IgD-negative memory B cell (primary cell): ENCODE data around the gene LGALS1. TPM values are rescaled to one million over a fixed set of nuclear protein-coding genes. Genes with fewer than 3 reads are reported as not detected.

Experiments used
- H3K27ac Mint-ChIP-seq, 3 donors: one replicate each; pipeline ENCODE4 v1.8.0; 2020 to 2022; ENCODE audit warnings: mild to moderate bottlenecking in 3 of 3, mixed read lengths in 3 of 3, moderate library complexity in 1 of 3
- H3K27me3 Mint-ChIP-seq: one replicate; pipeline ENCODE4 v1.8.0; 2021; ENCODE audit warnings: mixed read lengths
- H3K36me3 Mint-ChIP-seq: one replicate; pipeline ENCODE4 v1.8.0; 2020; ENCODE audit warnings: mild to moderate bottlenecking, mixed read lengths
- H3K4me1 Mint-ChIP-seq, 3 donors: one replicate each; pipeline ENCODE4 v1.8.0; 2020 to 2022; ENCODE audit warnings: mixed read lengths in 3 of 3, mild to moderate bottlenecking in 1 of 3
- H3K4me3 Mint-ChIP-seq, 4 donors: one replicate each; pipeline ENCODE4 v1.8.0; 2020 to 2022; ENCODE audit warnings: mild to moderate bottlenecking in 4 of 4, mixed read lengths in 4 of 4, moderate library complexity in 3 of 4
- H3K9me3 Mint-ChIP-seq, 3 donors: one replicate each; pipeline ENCODE4 v1.8.0; 2020 to 2021; ENCODE audit warnings: mixed read lengths in 3 of 3, mild to moderate bottlenecking in 1 of 3
- polyA plus RNA-seq: library from polyadenylated mRNA; unstranded; fragments of 300-500 nt; fragmentation: Illumina TruSeq; gene quantifications from one replicate; pipeline ENCODE4 v1.2.3, GENCODE V29; 2021

The LGALS1 gene
- polyA plus RNA-seq, 1 donor from 2014 or later: 314 TPM

- peaks cover 2% of the 10 kb centered on the region for H3K36me3 Mint-ChIP-seq
- H3K27ac Mint-ChIP-seq: peak overlapping the region in 1 of 3 donors; percentile 88
- no peaks in the 10 kb centered on the region for H3K9me3 Mint-ChIP-seq
- H3K4me1 Mint-ChIP-seq: peaks cover 21 to 38% (median 37%) of the 10 kb centered on the region in 3 donors
- no peaks in the 10 kb centered on the region for H3K27me3 Mint-ChIP-seq
- peak overlapping the region in 2 of 4 donors; percentile 7 to 38 for H3K4me3 Mint-ChIP-seq
Measured at GRCh38 chr22:37663521-37664140, 11.8 kb upstream of the LGALS1 start.

- peaks cover 22 to 35% (median 34%) of the 10 kb centered on the region in 3 donors for H3K4me1 Mint-ChIP-seq
- no peak overlapping the region for H3K4me3 Mint-ChIP-seq
- no peaks in the 10 kb centered on the region for H3K9me3 Mint-ChIP-seq
- peaks cover 2% of the 10 kb centered on the region for H3K36me3 Mint-ChIP-seq
- H3K27ac Mint-ChIP-seq: peak overlapping the region in 1 of 3 donors; percentile 70
- no peaks in the 10 kb centered on the region for H3K27me3 Mint-ChIP-seq
Measured at GRCh38 chr22:37664249-37665101, 11.0 kb upstream of the LGALS1 start.

GRCh38 chr22:37665487-37665886 lies 9.9 kb upstream of the LGALS1 start:
- Mint-ChIP-seq H3K36me3 (peaks cover 2% of the 10 kb centered on the region), H3K9me3 (no peaks in the 10 kb centered on the region), H3K4me3 (peak overlapping the region in 1 of 4 donors; percentile 65), H3K27ac (no peak overlapping the region), H3K4me1 (peaks cover 15 to 26% (median 25%) of the 10 kb centered on the region in 3 donors), H3K27me3 (no peaks in the 10 kb centered on the region)

- no peaks in the 10 kb centered on the region for H3K27me3 Mint-ChIP-seq
- peaks cover 8 to 17% (median 15%) of the 10 kb centered on the region in 3 donors for H3K4me1 Mint-ChIP-seq
- peaks cover 1% of the 10 kb centered on the region for H3K36me3 Mint-ChIP-seq
- H3K27ac Mint-ChIP-seq: peak overlapping the region in 2 of 3 donors; percentile 28 to 53
- no peak overlapping the region for H3K4me3 Mint-ChIP-seq
- no peaks in the 10 kb centered on the region for H3K9me3 Mint-ChIP-seq
Measured at GRCh38 chr22:37669586-37669985, 5.8 kb upstream of the LGALS1 start.

- Mint-ChIP-seq H3K4me1 (peaks cover 11 to 25% (median 22%) of the 10 kb centered on the region in 3 donors), H3K9me3 (no peaks in the 10 kb centered on the region), H3K27ac (peak overlapping the region; percentile 71 to 87 (median 80)), H3K36me3 (peaks cover 1% of the 10 kb centered on the region), H3K4me3 (peak overlapping the region in 3 of 4 donors; percentile 75 to 79 (median 75)), H3K27me3 (no peaks in the 10 kb centered on the region)
Measured at GRCh38 chr22:37672206-37672919, 3.1 kb upstream of the LGALS1 start.

- Mint-ChIP-seq H3K36me3 (peaks cover 1% of the 10 kb centered on the region), H3K9me3 (no peaks in the 10 kb centered on the region), H3K4me3 (peak overlapping the region in 1 of 4 donors; percentile 75), H3K27ac (peak overlapping the region; percentile 63 to 87 (median 71)), H3K27me3 (no peaks in the 10 kb centered on the region), H3K4me1 (peaks cover 13 to 28% (median 22%) of the 10 kb centered on the region in 3 donors)
Measured at GRCh38 chr22:37672920-37673455, 2.4 kb upstream of the LGALS1 start.

GRCh38 chr22:37674248-37674647 lies 1.2 kb upstream of the LGALS1 start:
- Mint-ChIP-seq H3K9me3 (no peaks in the 10 kb centered on the region), H3K27ac (peak overlapping the region; percentile 83 to 90 (median 88)), H3K36me3 (peaks cover 1% of the 10 kb centered on the region), H3K4me3 (peak overlapping the region; percentile 47 to 91 (median 73)), H3K27me3 (no peaks in the 10 kb centered on the region), H3K4me1 (peaks cover 13 to 30% (median 22%) of the 10 kb centered on the region in 3 donors)

GRCh38 chr22:37675930-37676735 lies 697 bp downstream of the LGALS1 start:
- H3K4me1 Mint-ChIP-seq: peaks cover 15 to 27% (median 18%) of the 10 kb centered on the region in 3 donors
- H3K27ac Mint-ChIP-seq: peak overlapping the region; percentile 90 to 99 (median 95)
- H3K4me3 Mint-ChIP-seq: peak overlapping the region; percentile 91 to 97 (median 95)
- H3K9me3 Mint-ChIP-seq: no peaks in the 10 kb centered on the region
- peaks cover 1% of the 10 kb centered on the region for H3K36me3 Mint-ChIP-seq
- no peaks in the 10 kb centered on the region for H3K27me3 Mint-ChIP-seq

- peak overlapping the region; percentile 90 to 99 (median 95) for H3K27ac Mint-ChIP-seq
- peaks cover 1% of the 10 kb centered on the region for H3K36me3 Mint-ChIP-seq
- H3K4me1 Mint-ChIP-seq: peaks cover 18 to 32% (median 20%) of the 10 kb centered on the region in 3 donors
Measured at GRCh38 chr22:37676736-37677492, 1.5 kb downstream of the LGALS1 start.

GRCh38 chr22:37677493-37677974 lies 2.1 kb downstream of the LGALS1 start:
- peak overlapping the region; percentile 91 to 97 (median 95) for H3K4me3 Mint-ChIP-seq

More at GRCh38 chr22:37676736-37677492, 1.5 kb downstream of the LGALS1 start:
- H3K4me3 Mint-ChIP-seq: peak overlapping the region; percentile 91 to 97 (median 95)
- no peaks in the 10 kb centered on the region for H3K9me3 Mint-ChIP-seq
- H3K27me3 Mint-ChIP-seq: no peaks in the 10 kb centered on the region

GRCh38 chr22:37678372-37678771 lies 2.9 kb downstream of the LGALS1 start:
- Mint-ChIP-seq H3K27ac (peak overlapping the region in 2 of 3 donors; percentile 85 to 90), H3K9me3 (no peaks in the 10 kb centered on the region), H3K4me3 (no peak overlapping the region), H3K27me3 (no peaks in the 10 kb centered on the region), H3K4me1 (peaks cover 9 to 24% (median 14%) of the 10 kb centered on the region in 3 donors), H3K36me3 (peaks cover 1% of the 10 kb centered on the region)

More at GRCh38 chr22:37677493-37677974, 2.1 kb downstream of the LGALS1 start:
- Mint-ChIP-seq H3K9me3 (no peaks in the 10 kb centered on the region), H3K27ac (peak overlapping the region; percentile 90 to 99 (median 95)), H3K27me3 (no peaks in the 10 kb centered on the region), H3K4me1 (peaks cover 11 to 26% (median 16%) of the 10 kb centered on the region in 3 donors), H3K36me3 (peaks cover 1% of the 10 kb centered on the region)

GRCh38 chr22:37679670-37680069 lies 4.2 kb downstream of the LGALS1 start:
- Mint-ChIP-seq H3K36me3 (no peaks in the 10 kb centered on the region), H3K4me3 (peak overlapping the region in 1 of 4 donors; percentile 49), H3K27me3 (no peaks in the 10 kb centered on the region), H3K4me1 (peaks cover 5 to 19% (median 14%) of the 10 kb centered on the region in 3 donors), H3K27ac (peak overlapping the region in 1 of 3 donors; percentile 83), H3K9me3 (no peaks in the 10 kb centered on the region)
